CD14-positive monocyte (primary cell): ENCODE results near the gene TEF. TPM values are rescaled to one million over a fixed set of nuclear protein-coding genes. Genes with fewer than 3 reads are reported as not detected.

Experiments used
- DNase-seq, 3 donors: peaks; one replicate each; pipeline ENCODE4 v3.0.0-alpha.2; 2011 to 2022
- H2AFZ ChIP-seq: 2 replicates; pipeline ENCODE4 v1.6.0; 2012; ENCODE audit warnings: mild to moderate bottlenecking, low read depth, low read length, inconsistent platforms; ENCODE audit not compliant: insufficient read depth, poor library complexity, severe bottlenecking
- H3K27ac ChIP-seq, 2 donors: 1 replicate in 1 of 2; 2 replicates in 1 of 2; pipeline ENCODE4 v1.5.1; 2012 to 2013; ENCODE audit warnings: low read length in 2 of 2, control low read depth in 1 of 2, inconsistent platforms in 1 of 2, low read depth in 1 of 2, mild to moderate bottlenecking in 1 of 2
- H3K27me3 ChIP-seq, 2 donors: one replicate each; pipeline versions ENCODE4 v1.6.0 to v1.6.1; 2011 to 2013; ENCODE audit warnings: low read length in 2 of 2; ENCODE audit not compliant: control insufficient read depth in 2 of 2, insufficient read depth in 2 of 2
- H3K36me3 ChIP-seq, 2 donors: replicated peaks in 1 of 2; 1 replicate in 1 of 2; 2 replicates in 1 of 2; pipeline versions ENCODE4 v1.5.1 to v1.6.1; 2012 to 2013; ENCODE audit warnings: low read length in 2 of 2, control low read depth in 1 of 2, inconsistent platforms in 1 of 2, mild to moderate bottlenecking in 1 of 2; ENCODE audit not compliant: insufficient read depth in 2 of 2, control insufficient read depth in 1 of 2
- H3K4me1 ChIP-seq, 2 donors: 1 replicate in 1 of 2; 2 replicates in 1 of 2; pipeline versions ENCODE4 v1.5.1 to v1.6.1; 2012 to 2013; ENCODE audit warnings: low read length in 2 of 2, control low read depth in 1 of 2, inconsistent platforms in 1 of 2, mild to moderate bottlenecking in 1 of 2, moderate library complexity in 1 of 2; ENCODE audit not compliant: insufficient read depth in 2 of 2, control insufficient read depth in 1 of 2
- H3K4me2 ChIP-seq: replicated peaks from 2 replicates; pipeline ENCODE3; 2012; ENCODE audit warnings: low read length, moderate library complexity, mild to moderate bottlenecking; ENCODE audit not compliant: poor library complexity, severe bottlenecking; ENCODE audit errors: extremely low read depth
- H3K4me3 ChIP-seq, 3 experiments: fragments of 200-600 bp in 1 of 3; sonication (generic) in 1 of 3; replicated peaks in 1 of 3; 1 replicate in 2 of 3; 2 replicates in 1 of 3; pipeline ENCODE4 v1.5.1; 2011 to 2013; ENCODE audit warnings: low read length in 3 of 3, mild to moderate bottlenecking in 3 of 3, control low read depth in 2 of 3, low read depth in 2 of 3, inconsistent platforms in 1 of 3, moderate library complexity in 1 of 3
- H3K79me2 ChIP-seq: 2 replicates; pipeline ENCODE4 v1.6.0; 2012; ENCODE audit warnings: mild to moderate bottlenecking, control low read depth, inconsistent platforms, low read length, moderate library complexity; ENCODE audit not compliant: insufficient read depth
- H3K9ac ChIP-seq: 2 replicates; pipeline ENCODE4 v1.6.0; 2017; ENCODE audit warnings: low read length, mild to moderate bottlenecking; ENCODE audit not compliant: insufficient read depth, poor library complexity, severe bottlenecking
- H3K9me3 ChIP-seq, 2 donors: replicated peaks in 1 of 2; 1 replicate in 1 of 2; 2 replicates in 1 of 2; pipeline versions ENCODE4 v1.5.1 to v1.6.1; 2012 to 2013; ENCODE audit warnings: low read length in 2 of 2, control low read depth in 1 of 2; ENCODE audit not compliant: control insufficient read depth in 1 of 2, insufficient read depth in 1 of 2
- H4K20me1 ChIP-seq: 2 replicates; pipeline ENCODE4 v1.6.0; 2012; ENCODE audit warnings: mild to moderate bottlenecking, low read length, control low read depth, moderate library complexity; ENCODE audit not compliant: insufficient read depth
- H3K27ac Mint-ChIP-seq, 7 donors: one replicate each; pipeline ENCODE4 v1.8.0; 2020; ENCODE audit warnings: mild to moderate bottlenecking in 7 of 7, mixed read lengths in 7 of 7, moderate library complexity in 6 of 7, inconsistent platforms in 2 of 7
- H3K27me3 Mint-ChIP-seq, 3 donors: one replicate each; pipeline ENCODE4 v1.8.0; 2021 to 2022; ENCODE audit warnings: low read depth in 3 of 3, mild to moderate bottlenecking in 3 of 3, mixed read lengths in 3 of 3, moderate library complexity in 3 of 3, inconsistent platforms in 1 of 3
- H3K36me3 Mint-ChIP-seq, 2 donors: one replicate each; pipeline ENCODE4 v1.8.0; 2020; ENCODE audit warnings: mixed read lengths in 2 of 2, inconsistent platforms in 1 of 2, mild to moderate bottlenecking in 1 of 2
- H3K4me1 Mint-ChIP-seq: one replicate; pipeline ENCODE4 v1.8.0; 2020; ENCODE audit warnings: mild to moderate bottlenecking, mixed read lengths
- H3K4me3 Mint-ChIP-seq, 2 donors: one replicate each; pipeline ENCODE4 v1.8.0; 2020; ENCODE audit warnings: mild to moderate bottlenecking in 2 of 2, mixed read lengths in 2 of 2, moderate library complexity in 1 of 2
- H3K9me3 Mint-ChIP-seq, 7 donors: one replicate each; pipeline ENCODE4 v1.8.0; 2020 to 2022; ENCODE audit warnings: mixed read lengths in 7 of 7, mild to moderate bottlenecking in 6 of 7, moderate library complexity in 6 of 7, inconsistent platforms in 2 of 7
- WGBS: methylation state at CpG from one replicate; pipeline ENCODE4 v1.1.5; 2013; ENCODE audit warnings: missing lambda C conversion rate; ENCODE audit not compliant: insufficient coverage; 5-methylcytosine and 5-hydroxymethylcytosine counted together
- intact Hi-C, 2 donors: fragments of 100-400 bp; cut with micrococcal nuclease; formaldehyde crosslinking; loops; one replicate each; pipeline versions ENCODE4 v1.15.0 to v1.15.1; 2023
- polyA plus RNA-seq, 3 donors: library from polyadenylated mRNA; depleted of rRNA in 1 of 3; unstranded in 2 of 3; stranded (reverse) in 1 of 3; fragments of 300-500 nt in 2 of 3; fragments of >200 nt in 1 of 3; fragmentation: Illumina TruSeq in 2 of 3; gene quantifications; 1 replicate in 2 of 3; 2 replicates in 1 of 3; pipeline ENCODE4 v1.2.3, GENCODE V29; 2012 to 2021
- TF ChIP-seq, protein P1 (sequence below): fragments of 200-600 bp; IDR thresholded peaks from one replicate; pipeline ENCODE4 v1.8.0; 2022; ENCODE audit warnings: antibody characterized with exemption, mild to moderate bottlenecking

Gene TEF
- polyA plus RNA-seq, 3 donors, result 0.71 to 1.7 (median 1.1) TPM

DNA sequence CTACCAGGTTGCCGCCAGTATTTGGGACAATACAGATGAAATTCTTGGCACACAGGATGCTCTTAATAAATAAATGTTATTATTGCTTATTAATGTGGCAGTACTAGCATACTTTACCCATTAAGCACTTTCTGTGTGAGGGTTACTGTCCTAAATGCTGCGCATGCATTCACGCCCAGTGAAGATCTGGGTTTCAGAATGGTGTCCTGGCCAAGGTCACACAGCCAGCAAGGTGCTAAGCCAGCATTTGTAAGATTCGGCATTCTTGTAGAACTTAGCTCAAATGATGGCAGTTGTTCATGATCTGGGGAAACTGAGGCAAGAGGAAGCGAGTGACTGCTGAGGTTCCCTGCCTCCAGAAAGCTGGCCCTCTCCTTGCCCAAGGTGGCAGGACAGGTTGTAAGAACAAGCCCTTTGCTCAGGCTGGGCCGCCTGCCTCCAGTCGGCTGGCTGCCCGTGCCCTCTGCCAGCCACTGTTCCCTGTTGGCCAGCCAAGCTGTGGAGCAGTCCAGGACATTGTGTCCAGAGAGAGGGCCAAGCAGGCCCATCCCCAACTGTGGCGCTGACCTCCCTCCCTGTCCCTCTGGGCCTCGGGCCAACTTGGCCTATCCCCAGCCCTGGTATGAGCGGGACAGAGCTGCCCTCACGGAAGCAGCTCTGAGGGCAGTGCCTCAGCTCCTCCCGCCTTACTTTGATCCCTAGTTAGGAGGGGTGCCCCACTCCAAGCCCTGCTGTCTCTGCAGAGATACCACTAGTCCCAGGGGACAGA, 36.1 kb downstream of the TEF start:
- no peaks in the 10 kb centered on the region for H3K27me3 ChIP-seq
- Mint-ChIP-seq H3K4me3 (no peak overlapping the region), H3K36me3 (peaks cover 6 to 7% of the 10 kb centered on the region in 2 donors), H3K27me3 (no peaks in the 10 kb centered on the region), H3K4me1 (peaks cover 20% of the 10 kb centered on the region), H3K9me3 (no peaks in the 10 kb centered on the region), H3K27ac (peak overlapping the region in 1 of 7 donors; percentile 30)
- peak overlapping the region in 1 of 2 donors; percentile 36 for H3K27ac ChIP-seq
- H3K9ac ChIP-seq, result no peak overlapping the region
- peaks cover 29% of the 10 kb centered on the region for H3K79me2 ChIP-seq
- peaks cover 19 to 24% of the 10 kb centered on the region in 2 donors for H3K4me1 ChIP-seq
- no peaks in the 10 kb centered on the region for H3K9me3 ChIP-seq
- peaks cover 0 to 6% of the 10 kb centered on the region in 2 donors for H3K36me3 ChIP-seq
- intact Hi-C loops, result no loop called here
- WGBS, result 95% methylated on average over 10 of the region's 13 CpGs
- no peak overlapping the region for H3K4me3 ChIP-seq
- H2AFZ ChIP-seq, result no peak overlapping the region
- H3K4me2 ChIP-seq, result no peak overlapping the region
- DNase-seq, result no peak
- TF ChIP-seq, protein P1, sequence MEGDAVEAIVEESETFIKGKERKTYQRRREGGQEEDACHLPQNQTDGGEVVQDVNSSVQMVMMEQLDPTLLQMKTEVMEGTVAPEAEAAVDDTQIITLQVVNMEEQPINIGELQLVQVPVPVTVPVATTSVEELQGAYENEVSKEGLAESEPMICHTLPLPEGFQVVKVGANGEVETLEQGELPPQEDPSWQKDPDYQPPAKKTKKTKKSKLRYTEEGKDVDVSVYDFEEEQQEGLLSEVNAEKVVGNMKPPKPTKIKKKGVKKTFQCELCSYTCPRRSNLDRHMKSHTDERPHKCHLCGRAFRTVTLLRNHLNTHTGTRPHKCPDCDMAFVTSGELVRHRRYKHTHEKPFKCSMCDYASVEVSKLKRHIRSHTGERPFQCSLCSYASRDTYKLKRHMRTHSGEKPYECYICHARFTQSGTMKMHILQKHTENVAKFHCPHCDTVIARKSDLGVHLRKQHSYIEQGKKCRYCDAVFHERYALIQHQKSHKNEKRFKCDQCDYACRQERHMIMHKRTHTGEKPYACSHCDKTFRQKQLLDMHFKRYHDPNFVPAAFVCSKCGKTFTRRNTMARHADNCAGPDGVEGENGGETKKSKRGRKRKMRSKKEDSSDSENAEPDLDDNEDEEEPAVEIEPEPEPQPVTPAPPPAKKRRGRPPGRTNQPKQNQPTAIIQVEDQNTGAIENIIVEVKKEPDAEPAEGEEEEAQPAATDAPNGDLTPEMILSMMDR, result no peak
- peaks cover 8% of the 10 kb centered on the region for H4K20me1 ChIP-seq

DNA sequence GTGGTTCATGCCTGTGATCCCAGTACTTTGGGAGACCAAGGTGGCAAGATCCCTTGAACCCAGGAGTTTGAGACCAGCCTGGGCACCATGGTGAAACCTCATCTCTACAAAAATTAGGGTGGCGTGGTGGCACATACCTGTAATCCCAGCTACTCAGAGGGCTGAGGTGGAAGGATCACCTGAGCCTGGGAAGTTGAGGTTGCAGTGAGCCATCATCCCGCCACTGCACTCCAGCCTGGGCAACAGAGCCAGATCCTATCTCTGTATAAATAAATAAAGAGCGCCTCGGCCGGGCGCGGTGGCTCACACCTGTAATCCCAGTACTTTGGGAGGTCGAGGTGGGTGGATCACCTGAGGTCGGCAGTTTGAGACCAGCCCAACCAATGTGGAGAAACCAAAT, 37.0 kb downstream of the TEF start:
- no peak overlapping the region for H3K27ac Mint-ChIP-seq
- peaks cover 5 to 14% of the 10 kb centered on the region in 2 donors for H3K36me3 ChIP-seq
- intact Hi-C loops, result no loop called here
- H3K4me2 ChIP-seq, result no peak overlapping the region
- DNase-seq, result no peak
- H3K27me3 Mint-ChIP-seq, result no peaks in the 10 kb centered on the region
- H3K9me3 Mint-ChIP-seq, result no peaks in the 10 kb centered on the region
- no peak overlapping the region for H3K9ac ChIP-seq
- no peaks in the 10 kb centered on the region for H3K27me3 ChIP-seq
- H4K20me1 ChIP-seq, result peaks cover 8% of the 10 kb centered on the region
- no peak overlapping the region for H2AFZ ChIP-seq
- peaks cover 11 to 15% of the 10 kb centered on the region in 2 donors for H3K36me3 Mint-ChIP-seq
- H3K4me1 ChIP-seq, result peaks cover 16 to 21% of the 10 kb centered on the region in 2 donors
- no peak overlapping the region for H3K27ac ChIP-seq
- H3K79me2 ChIP-seq, result peaks cover 28% of the 10 kb centered on the region
- TF ChIP-seq, protein P1, result no peak
- peaks cover 20% of the 10 kb centered on the region for H3K4me1 Mint-ChIP-seq
- no peaks in the 10 kb centered on the region for H3K9me3 ChIP-seq
- 100% methylated on average over 3 of the region's 9 CpGs for WGBS
- no peak overlapping the region for H3K4me3 Mint-ChIP-seq
- no peak overlapping the region for H3K4me3 ChIP-seq
